Ishikawa (cell line): ENCODE data around the gene TXNDC11.

Experiments
- RAD21 ChIP-seq: IDR thresholded peaks from 2 replicates; pipeline ENCODE4 v1.6.1; 2012; ENCODE audit warnings: low read depth
- TAF1 ChIP-seq: IDR thresholded peaks from 2 replicates; pipeline ENCODE4 v1.6.1; 2012; ENCODE audit warnings: low read depth, mild to moderate bottlenecking

DNA sequence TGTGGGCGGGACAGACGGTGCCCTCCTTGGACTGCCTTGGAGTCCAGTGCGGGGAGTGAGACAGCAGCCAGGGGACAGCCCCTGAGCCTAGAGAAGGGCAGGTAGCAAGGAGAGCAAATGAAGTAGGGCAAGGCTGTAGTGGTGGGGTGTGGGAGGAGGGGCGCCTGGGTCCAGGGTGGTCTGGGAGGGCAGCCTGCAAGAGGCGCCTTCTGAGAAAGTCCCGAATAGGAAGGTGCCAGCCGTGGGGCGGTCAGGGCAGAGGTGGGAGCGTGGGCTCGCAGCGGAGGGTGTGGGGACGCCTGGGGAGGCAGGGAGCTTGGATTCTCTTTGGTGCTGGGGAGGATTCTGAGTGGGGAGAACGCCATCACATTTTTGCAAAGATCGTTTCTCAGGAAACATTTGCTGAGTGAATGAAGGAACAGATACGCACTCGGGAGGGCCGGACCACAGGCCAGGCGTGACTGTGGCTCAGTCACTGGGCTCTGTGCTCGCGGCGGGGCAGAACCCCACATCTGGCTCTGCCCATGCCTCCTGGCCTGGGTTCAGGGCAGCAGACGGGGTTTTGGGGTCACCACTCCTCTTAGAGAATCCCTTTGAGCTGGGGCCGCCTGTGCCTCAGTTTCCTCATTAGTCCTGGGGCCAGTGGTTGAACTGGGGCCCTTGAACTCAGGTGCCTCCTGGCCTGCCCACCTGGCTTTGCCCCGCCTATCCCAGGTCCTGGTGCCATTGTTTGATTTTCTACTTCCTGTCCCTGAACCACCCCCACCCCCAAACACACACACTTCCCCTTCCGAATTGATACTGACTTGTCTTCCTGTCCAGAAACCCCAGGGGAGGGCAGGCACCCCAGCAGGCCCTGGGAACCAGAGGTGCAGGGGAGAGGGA, 70.2 kb downstream of the TXNDC11 start:
- no peak for TF ChIP-seq RAD21
- TF ChIP-seq TAF1 = no peak
